HG03442 (cell line): ENCODE measurements around the gene PRDM16.

Experiments
- ATAC-seq: cut with Tn5 transposase; IDR thresholded peaks from one replicate; pipeline ENCODE4 v1.9.1; 2021; ENCODE audit warnings: mild to moderate bottlenecking, moderate library complexity; ENCODE audit not compliant: unreplicated experiment

The PRDM16 gene

GRCh38 chr1:3138623-3139151, 69.7 kb downstream of the PRDM16 start:
- ATAC-seq, result no peak

GRCh38 chr1:3139451-3139852, 70.4 kb downstream of the PRDM16 start:
- ATAC-seq, result no peak

GRCh38 chr1:3139871-3140361, 70.9 kb downstream of the PRDM16 start:
- ATAC-seq, result no peak

GRCh38 chr1:3140437-3140836, 71.4 kb downstream of the PRDM16 start:
- no peak for ATAC-seq

GRCh38 chr1:3141129-3141528, 72.1 kb downstream of the PRDM16 start:
- ATAC-seq, result no peak

- ATAC-seq, result no peak
These were observed 72.8 kb downstream of the PRDM16 start for GRCh38 chr1:3141836-3142235.

GRCh38 chr1:3142236-3142635, 73.2 kb downstream of the PRDM16 start:
- ATAC-seq, result no peak

- ATAC-seq, result no peak
These were observed 73.7 kb downstream of the PRDM16 start for GRCh38 chr1:3142751-3143150.

- ATAC-seq, result no peak
These were observed 76.7 kb downstream of the PRDM16 start for GRCh38 chr1:3145532-3146325.

GRCh38 chr1:3146458-3146857, 77.5 kb downstream of the PRDM16 start:
- no peak for ATAC-seq

GRCh38 chr1:3146907-3147306, 77.9 kb downstream of the PRDM16 start:
- ATAC-seq, result no peak

- ATAC-seq, result no peak
These were observed 79.2 kb downstream of the PRDM16 start for GRCh38 chr1:3148171-3148570.

- ATAC-seq, result no peak
These were observed 80.3 kb downstream of the PRDM16 start for GRCh38 chr1:3149277-3149676.

- ATAC-seq, result no peak
These were observed 82.5 kb downstream of the PRDM16 start for GRCh38 chr1:3151456-3151855.

- ATAC-seq, result no peak
These were observed 83.1 kb downstream of the PRDM16 start for GRCh38 chr1:3152143-3152542.

- ATAC-seq, result no peak
These were observed 84.2 kb downstream of the PRDM16 start for GRCh38 chr1:3153197-3153596.

- no peak for ATAC-seq
These were observed 85.1 kb downstream of the PRDM16 start for GRCh38 chr1:3153902-3154795.

GRCh38 chr1:3155056-3155925, 86.3 kb downstream of the PRDM16 start:
- no peak for ATAC-seq

GRCh38 chr1:3155926-3156220, 86.9 kb downstream of the PRDM16 start:
- ATAC-seq, result no peak

GRCh38 chr1:3156936-3157335, 87.9 kb downstream of the PRDM16 start:
- no peak for ATAC-seq

GRCh38 chr1:3158347-3158746, 89.3 kb downstream of the PRDM16 start:
- no peak for ATAC-seq
